GM21576 (cell line): ENCODE data around the gene MSANTD1.

ENCODE experiments used
- ATAC-seq: cut with Tn5 transposase; IDR thresholded peaks from one replicate; pipeline ENCODE4 v1.9.1; 2021; ENCODE audit warnings: mild to moderate bottlenecking, moderate library complexity; ENCODE audit not compliant: unreplicated experiment

The MSANTD1 gene

DNA sequence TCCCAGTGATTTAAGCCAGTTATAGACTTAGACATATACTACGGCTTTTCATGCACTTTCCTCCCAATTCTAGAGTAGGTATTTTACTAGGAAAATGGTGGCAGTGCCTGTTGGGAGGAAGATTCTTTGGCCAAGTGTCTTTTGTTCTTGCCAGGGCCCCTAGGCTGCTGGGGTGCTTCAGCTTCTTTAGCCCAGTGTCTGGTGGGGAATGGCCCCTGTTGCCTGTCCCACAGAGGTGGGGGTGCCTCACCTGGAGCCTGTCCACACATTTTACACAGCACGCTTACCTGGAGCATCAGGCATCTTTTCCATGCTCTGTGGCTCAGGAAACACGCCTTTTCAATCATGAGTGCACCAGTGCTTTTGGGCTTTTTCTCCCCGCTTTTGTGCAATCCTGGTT lies 33.2 kb upstream of the MSANTD1 start:
- ATAC-seq: no peak

DNA sequence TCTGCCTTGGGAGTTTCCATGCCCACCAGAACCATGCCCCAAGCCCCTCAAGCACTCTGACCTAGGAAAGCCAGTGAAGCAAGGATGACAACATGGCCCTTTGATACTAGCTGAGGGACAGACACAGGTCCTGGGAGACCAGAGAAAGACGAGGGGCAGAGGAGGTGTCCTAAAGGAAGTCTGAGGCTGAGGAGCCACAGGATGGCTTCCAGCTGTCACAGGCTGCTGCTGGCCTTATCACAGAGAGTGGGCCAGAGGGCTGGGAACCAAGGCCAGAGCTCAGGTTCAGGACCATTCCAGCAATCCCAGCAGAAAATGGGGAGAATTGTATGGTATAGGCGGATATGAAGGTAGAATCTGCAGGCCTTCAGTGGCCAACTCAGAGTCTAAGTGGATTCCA lies 31.7 kb upstream of the MSANTD1 start:
- ATAC-seq: no peak

DNA sequence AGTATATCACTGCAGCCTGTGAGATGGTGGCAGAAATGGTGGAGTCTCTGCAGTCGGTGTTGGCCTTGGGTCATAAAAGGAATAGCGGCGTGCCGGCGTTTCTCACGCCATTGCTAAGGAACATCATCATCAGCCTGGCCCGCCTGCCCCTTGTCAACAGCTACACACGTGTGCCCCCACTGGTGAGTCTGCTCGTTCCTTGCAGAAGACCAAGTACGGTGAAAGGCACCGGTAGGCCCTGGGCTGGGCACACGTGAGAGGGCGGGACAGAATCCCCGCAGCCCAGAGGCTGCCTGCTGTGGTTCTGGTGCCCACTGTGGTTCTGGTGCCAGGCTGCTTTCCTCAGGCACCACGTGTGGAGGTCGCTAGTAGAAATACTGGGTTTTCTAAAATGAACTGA lies 31.2 kb upstream of the MSANTD1 start:
- no peak for ATAC-seq

DNA sequence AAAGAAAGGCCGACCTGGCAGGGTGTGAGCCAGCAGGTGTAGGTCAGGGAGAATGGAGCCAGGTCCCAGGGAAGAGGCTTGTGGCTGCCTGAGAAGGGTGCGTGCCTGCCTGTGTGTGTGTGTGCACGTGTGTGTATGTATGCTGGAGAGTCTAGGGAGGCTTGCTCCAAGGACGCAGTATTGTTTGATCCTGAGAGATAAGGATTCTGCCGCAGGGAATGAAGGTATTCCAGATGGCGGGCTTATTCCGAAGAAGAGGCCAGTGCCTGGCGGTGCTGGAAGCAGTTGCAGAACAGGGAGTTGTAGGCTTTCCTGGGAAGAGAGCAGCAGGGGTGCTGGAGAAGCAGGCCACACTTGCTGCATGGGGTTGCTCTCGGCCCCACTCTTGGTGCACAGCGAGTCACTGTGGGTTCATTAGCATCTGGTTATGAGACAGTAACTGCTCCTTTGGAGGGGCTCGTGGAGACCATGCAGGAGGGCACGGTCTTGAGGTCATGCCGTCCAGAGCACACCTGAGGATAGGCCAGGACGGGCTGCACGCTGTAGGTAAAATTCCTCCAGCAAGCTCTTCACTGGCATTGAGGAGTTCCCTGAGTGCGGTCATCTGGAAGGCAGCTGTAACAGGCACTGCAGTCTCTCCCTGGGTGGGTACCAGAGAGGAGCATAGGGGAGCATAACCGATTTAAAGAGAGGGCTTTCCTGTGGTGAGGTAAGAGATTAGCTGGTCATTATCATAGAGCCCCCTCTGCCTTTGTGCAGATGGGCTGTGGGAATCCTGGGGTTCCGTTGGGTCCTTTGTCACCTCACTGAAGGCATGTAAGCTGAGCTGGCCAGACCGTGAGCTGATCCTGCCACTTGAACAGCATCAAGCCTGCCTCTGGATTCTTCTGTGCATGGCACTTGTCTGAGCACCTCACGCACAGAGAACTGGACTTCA lies 29.9 kb upstream of the MSANTD1 start:
- no peak for ATAC-seq

DNA sequence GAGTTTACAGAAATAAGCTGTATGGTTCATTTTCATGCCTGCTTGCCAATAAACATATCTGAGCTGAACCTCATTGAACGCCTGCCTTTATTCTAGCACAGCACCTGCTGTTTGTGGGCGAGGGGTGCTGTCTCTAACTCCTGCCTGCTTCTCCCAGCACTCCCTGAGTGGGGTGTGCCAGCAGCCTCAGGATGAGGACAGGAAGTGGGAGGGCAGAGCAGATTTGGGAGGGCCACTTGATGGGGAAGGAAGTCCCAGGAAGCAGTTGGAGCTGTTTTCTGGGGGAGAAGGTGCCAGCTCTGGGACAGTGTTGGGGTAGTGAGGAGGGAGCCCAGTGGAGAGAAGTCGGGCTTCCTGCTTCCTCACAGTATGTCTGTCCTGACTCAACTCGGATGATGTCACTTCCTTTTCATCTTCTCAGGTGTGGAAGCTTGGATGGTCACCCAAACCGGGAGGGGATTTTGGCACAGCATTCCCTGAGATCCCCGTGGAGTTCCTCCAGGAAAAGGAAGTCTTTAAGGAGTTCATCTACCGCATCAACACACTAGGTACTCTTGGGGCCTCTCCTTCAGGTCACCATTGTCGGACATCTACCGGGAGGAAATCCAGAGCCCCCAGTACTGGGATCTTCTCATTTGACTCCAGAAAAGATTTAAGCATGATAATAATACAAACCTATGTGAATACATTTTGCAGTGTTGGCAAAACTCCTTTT lies 29.0 kb upstream of the MSANTD1 start:
- ATAC-seq: no peak

DNA sequence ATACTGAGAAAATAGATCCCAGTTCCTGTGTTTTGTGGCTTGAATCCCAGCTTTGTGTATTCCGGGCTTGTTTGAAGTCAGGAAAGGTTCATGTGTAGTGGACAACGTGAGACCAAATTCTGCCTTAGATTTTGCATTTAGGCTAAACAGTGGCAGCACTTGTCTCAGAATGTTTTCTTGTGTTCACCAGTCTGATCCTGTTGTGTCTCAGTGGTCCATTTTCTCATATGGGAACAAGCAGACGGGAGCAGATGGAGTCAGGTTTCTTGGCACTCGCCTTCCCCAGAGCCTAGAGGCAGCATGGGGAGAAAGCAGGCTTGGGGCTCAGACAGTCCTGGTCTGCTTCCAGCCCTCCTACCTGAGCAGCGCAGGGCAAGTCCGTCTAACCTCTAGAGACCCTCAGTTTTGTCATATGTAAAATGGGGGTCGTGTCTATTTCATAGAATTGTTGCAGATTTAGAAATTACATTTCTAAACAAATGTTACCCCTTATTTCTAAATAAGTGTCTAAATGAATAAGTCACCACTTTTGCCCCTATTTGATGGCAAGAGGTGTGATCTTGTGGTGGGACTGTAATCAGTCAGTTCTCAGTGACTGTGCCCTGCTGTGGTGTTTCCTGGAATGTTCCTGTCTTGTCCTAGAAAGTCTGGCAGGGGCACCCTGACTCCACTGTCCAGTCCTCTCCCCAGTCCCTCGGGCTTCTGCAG lies 28.3 kb upstream of the MSANTD1 start:
- no peak for ATAC-seq

DNA sequence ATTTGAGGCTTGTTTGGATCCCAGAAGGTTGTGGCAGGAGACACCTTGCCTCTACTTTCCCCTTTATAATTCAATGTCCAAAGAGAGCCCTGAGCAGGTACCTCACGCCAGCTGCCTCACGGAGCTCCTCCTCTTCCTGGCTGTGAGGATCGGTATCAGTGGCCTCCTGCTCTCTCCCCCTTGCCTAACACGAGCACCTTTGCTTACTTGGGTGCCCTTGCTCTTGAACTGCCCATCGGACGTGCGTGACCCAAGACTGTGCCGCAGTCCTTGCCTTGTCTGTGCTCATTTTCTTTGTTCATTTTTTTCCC lies 27.8 kb upstream of the MSANTD1 start:
- ATAC-seq: no peak

DNA sequence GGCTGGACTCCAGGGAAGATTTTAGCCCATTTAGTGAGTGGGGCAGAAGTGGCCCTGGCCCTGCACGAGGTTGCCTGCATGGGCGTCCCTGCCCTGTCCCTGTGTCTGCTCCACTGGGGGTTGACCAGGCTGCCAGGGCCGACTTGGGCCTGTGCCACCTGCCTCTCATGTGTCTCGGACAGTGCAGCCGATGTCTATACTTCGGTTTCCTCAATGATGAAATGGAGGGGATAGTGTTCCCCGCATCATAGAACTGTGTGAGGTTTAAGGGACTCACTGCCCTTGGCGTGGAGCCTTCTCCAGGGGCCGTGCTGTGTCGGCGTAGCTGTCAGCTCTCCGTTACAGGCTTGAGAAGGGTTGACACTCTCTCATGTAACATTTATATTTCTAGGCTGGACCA lies 27.0 kb upstream of the MSANTD1 start:
- ATAC-seq: no peak

DNA sequence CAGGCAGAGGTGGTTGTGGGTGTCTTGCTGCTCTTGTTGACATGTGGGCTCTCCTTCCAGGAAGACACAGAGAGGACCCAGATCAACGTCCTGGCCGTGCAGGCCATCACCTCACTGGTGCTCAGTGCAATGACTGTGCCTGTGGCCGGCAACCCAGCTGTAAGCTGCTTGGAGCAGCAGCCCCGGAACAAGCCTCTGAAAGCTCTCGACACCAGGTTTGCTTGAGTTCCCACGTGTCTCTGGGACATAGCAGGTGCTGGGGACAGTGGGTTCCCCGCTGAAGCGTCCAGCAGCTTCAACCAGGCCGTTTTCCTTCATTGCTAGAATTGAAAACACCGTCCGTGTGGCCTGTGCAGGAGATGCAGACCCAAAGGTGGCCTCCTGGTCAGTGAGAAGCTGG lies 25.6 kb upstream of the MSANTD1 start:
- ATAC-seq: no peak

DNA sequence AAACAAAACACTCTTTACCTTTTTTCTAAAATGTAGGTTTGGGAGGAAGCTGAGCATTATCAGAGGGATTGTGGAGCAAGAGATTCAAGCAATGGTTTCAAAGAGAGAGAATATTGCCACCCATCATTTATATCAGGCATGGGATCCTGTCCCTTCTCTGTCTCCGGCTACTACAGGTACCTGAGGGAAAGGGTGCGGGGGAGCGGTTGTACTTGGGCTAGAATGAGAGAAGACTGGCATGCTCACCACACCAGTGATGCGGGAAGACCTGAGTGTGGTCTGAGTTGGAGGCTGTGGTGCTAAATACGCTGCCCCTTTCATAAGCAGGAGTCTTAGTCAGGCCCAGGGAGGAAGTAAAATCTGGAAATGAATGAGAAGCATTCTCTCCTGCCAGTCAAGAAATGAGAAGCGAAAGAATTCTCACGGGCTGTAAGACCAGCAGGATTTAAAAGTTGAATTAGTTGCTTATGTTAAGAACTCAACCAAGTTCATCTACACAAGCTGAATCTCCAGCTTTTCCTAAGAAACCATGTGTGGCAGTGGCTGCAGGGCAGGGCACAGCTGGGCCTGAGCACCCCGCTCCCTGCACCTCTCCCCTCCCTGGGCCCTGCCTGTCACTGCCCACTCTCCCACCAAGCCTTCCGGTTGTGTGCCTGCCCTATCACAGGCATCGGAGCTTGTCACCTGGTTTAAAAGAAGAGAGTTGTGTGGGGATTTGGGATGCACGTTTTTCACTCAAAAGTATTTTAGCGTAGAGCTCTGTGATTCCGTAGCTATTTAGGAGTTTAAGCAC lies 24.8 kb upstream of the MSANTD1 start:
- no peak for ATAC-seq

DNA sequence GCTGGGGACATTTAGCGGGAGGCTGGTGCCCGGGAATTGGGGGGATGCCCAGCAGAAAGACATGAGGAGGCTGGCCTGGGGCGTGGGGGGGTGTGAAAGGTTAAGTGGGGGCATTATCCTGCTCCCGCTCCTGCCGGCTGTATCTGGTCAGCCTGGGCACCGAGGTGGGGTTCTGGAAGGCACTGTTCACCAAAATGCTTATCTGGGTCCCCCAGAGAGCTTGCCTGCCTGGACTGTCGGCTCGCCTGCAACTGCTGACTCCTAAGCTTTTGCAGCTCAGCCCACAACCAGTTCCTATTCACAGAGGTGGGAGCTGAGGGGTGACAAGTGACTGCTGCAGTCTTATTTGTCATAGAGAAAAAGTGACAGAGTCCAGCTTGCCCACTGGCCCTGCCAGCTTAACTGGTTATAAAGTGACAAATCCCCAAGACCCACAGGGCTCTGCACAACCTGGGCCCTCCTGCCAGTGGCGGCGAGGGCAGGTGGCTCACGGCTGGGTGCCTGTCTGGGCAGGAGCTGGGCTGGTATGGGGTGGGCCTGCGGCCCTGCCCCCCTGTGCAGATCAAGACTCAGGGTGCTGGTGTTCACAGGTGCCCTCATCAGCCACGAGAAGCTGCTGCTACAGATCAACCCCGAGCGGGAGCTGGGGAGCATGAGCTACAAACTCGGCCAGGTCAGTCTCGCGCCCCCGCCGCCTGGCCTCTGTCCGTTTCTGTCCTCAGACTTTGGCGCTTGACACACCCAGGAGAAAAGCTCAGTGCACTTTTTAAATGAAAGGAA lies 23.7 kb upstream of the MSANTD1 start:
- ATAC-seq: no peak

DNA sequence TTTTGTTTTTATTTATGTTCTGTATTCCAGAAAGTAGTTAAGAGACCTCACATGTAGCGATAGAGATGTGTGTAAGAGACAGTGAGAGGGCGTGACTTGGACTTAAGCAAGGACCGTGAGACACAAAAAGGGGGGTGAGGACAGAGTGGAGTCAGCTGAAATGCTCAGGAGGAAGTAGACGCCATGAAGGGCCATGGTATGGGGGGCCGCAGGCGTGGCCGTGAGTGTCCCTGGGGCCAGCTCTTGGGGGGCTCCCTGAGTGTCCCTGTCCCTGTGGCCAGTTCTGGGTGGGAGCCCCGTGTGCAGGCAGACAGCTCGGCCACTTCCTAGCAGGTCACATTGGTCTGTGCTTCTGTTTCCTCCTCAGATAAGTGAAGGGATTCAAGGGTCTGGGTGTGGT lies 23.0 kb upstream of the MSANTD1 start:
- no peak for ATAC-seq

DNA sequence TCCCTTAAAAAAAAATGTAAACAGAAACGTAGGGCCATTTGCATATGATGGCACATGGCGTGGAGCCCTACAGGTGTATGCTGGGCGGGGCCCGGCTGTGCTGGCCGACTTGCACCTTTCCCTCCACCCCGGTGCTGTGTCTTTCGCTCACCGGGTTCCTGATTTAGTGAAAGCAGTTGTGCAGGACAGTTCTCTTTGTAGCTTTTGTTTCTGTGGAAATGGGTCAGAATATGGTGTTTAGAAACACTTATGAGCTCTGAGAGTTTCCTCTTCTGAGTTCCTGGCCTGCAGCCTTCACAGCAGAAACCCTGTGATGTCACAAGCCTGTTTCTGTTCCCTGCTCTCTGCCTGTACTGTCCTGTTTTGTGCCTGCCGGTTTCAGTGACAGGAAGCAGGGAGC lies 22.5 kb upstream of the MSANTD1 start:
- ATAC-seq: no peak

DNA sequence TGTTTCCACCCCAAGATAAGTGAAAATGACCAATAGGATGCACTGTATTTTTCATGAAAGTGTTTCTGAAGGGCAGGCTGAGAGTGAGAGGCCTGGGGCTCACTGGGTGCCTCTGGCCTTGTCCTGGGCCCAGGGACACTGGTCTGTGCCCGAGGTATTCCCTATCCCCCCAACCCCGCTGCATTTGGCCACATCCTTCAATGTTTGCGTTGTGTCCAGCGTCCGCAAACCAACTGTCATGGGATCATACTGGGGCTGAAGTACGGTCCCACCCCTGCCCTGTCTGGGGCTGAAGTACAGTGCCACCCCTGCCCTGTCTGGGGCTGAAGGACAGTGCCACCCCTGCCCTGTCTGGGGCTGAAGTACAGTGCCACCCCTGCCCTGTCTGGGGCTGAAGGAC lies 22.0 kb upstream of the MSANTD1 start:
- ATAC-seq: no peak

DNA sequence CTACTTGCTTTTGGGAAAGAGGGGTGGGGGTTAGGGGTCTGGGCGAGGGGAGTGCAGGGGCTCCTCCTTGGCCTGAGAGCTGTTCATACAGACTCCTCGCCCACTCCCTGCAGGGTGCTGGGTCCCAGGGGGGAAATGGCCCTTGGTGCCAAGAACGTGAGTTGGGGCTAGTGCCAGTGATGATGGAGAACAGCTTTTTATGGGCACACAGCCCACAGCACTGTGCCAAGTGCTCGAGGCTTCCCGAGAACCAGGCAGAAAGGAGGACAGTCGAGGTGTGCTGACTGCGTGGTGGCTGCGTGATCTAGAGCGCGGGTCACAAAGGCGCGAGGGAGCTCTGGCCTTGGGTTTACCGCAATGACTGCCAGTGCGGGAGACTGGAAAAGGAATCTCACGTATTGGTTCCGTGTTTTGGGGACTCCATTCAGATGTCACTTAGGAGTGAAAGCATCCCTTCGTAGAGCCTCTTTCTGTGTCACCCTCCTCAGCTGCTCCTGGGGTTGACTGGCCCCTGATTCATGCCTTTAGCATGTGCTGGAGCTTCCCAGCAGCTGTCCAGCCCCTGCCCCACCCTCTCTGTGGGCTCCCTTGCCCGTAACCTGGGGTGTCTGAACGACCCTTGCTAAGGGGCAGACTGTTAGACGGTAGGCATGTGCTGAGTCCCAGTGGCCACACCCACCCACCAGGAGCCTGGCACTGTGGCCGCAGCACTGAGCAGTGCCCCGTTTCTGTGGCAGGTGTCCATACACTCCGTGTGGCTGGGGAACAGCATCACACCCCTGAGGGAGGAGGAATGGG lies 20.9 kb upstream of the MSANTD1 start:
- no peak for ATAC-seq

DNA sequence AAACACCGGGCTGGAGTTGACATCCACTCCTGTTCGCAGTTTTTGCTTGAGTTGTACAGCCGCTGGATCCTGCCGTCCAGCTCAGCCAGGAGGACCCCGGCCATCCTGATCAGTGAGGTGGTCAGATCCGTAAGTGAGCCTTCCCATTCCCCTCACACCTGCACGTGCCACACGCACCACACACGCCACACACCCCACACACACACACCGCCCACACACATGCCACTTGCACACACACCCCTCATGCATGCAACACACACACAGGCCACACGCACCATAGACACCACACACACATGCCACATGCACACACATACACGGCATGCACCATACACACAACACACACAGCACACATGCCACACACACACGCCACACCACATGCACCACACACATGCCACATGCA lies 20.1 kb upstream of the MSANTD1 start:
- no peak for ATAC-seq

DNA sequence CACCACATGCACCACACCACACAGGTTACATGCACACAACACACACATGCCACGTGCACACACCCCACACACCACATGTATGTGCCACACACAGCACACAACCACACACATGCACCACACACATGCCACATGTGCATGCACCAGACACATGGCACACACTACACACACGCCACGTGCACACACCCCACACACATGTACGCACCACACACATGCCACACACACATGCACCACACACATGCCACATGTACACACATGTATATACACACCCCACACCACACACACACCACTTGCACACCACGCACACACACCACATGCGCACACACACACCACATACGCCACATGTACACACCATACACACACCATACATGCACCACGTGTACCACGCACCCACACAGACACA lies 19.6 kb upstream of the MSANTD1 start:
- no peak for ATAC-seq

DNA sequence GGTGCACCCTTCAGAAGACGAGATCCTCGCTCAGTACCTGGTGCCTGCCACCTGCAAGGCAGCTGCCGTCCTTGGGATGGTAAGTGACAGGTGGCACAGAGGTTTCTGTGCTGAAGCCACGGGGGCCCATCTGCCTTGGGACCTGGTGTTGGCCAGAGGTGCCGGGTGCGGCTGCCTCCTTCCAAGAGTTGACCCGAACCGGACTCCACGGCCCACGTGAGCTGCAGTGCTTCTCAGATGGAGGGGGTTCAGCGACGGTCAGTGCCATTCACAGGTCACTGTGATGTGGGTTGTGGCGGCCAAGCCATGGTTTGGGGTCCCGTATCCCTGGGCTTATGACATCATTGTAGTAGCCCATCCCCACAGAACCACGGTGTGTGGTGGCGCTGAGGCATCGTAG lies 19.0 kb upstream of the MSANTD1 start:
- ATAC-seq: no peak

DNA sequence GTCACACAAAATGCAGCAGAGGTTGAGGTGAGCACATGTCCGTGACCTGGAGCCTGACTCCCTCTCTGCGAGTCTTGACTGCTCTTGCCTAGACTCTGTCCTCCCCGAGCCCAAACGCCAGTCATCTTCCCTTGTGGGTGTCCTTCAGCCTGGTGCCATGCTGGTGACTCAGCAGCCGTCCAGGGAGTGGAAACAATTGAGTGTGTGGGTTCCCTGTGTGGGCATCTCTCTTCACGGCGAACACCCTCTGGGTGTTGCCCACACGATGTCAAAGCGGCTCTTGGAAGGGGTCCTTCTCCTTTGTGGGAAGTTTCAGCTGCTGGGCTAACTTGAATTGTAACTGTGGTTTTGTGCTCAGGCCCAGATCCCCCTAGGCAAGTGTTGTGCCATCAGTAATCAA lies 17.5 kb upstream of the MSANTD1 start:
- ATAC-seq: no peak

DNA sequence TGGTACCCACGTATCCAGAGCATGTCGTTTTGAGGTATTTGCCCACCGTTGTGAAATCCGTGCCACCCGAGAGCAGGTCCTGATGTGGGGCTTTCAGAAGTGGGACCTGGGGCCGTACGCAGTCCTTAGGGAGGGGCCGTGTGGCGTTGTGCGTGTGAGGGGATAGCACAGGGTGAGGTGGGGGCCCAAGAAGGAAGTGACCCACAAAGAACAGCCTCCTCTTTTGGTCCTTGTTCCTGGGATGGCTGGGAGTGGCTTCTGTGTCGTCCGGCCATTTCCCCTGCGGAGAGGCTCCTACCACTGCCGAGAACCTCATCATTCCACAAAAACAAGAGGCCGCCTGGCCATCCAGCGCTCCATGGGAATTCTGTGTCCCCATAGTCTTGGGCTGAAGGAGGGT lies 17.0 kb upstream of the MSANTD1 start:
- ATAC-seq: no peak
